Activated CD4-positive, alpha-beta memory T cell treated with anti-CD3 and anti-CD28 coated beads for 36 hours (primary cell): ENCODE data around the gene MEGF11. TPM values are rescaled to one million over a fixed set of nuclear protein-coding genes. Genes with fewer than 3 reads are reported as not detected.
"Not testable (repeated sequence)": the region's sequence is repeated elsewhere in the genome, so short reads cannot be mapped to it uniquely, and the experiment has no call there.

Experiments used
- CTCF ChIA-PET: fragments of 350-600 bp; sonication (Branson Sonifier 250); formaldehyde crosslinking; loops from one replicate; lab custom pipeline; 2021; ENCODE audit warnings: antibody characterized with exemption, inconsistent platforms; lab: Charles Lee
- POLR2A ChIA-PET: fragments of 350-600 bp; sonication (Branson Sonifier 250); formaldehyde crosslinking; loops from one replicate; lab custom pipeline; 2021; ENCODE audit warnings: antibody characterized with exemption; lab: Charles Lee
- DNase-seq: peaks from one replicate; pipeline ENCODE4 v3.0.0-alpha.2; 2020
- H3K27ac Mint-ChIP-seq: one replicate; pipeline ENCODE4 v1.8.0; 2021; ENCODE audit warnings: mixed read lengths
- H3K27me3 Mint-ChIP-seq: one replicate; pipeline ENCODE4 v1.8.0; 2021; ENCODE audit warnings: mixed read lengths
- H3K36me3 Mint-ChIP-seq: one replicate; pipeline ENCODE4 v1.8.0; 2021; ENCODE audit warnings: mixed read lengths
- H3K4me1 Mint-ChIP-seq: one replicate; pipeline ENCODE4 v1.8.0; 2021; ENCODE audit warnings: low read depth, mixed read lengths
- H3K4me3 Mint-ChIP-seq: one replicate; pipeline ENCODE4 v1.8.0; 2021; ENCODE audit warnings: mild to moderate bottlenecking, mixed read lengths
- H3K9me3 Mint-ChIP-seq: one replicate; pipeline ENCODE4 v1.8.0; 2021; ENCODE audit warnings: mixed read lengths
- intact Hi-C: fragments of 100-400 bp; cut with micrococcal nuclease; formaldehyde crosslinking; loops from one replicate; pipeline ENCODE4 v1.15.1; 2023
- total RNA-seq, 2 experiments: library from RNA; stranded (reverse); gene quantifications; one replicate each; pipeline ENCODE4 v1.2.3, GENCODE V29; 2021

The MEGF11 gene
- total RNA-seq, 2 experiments from 2014 or later, result not detected

DNA sequence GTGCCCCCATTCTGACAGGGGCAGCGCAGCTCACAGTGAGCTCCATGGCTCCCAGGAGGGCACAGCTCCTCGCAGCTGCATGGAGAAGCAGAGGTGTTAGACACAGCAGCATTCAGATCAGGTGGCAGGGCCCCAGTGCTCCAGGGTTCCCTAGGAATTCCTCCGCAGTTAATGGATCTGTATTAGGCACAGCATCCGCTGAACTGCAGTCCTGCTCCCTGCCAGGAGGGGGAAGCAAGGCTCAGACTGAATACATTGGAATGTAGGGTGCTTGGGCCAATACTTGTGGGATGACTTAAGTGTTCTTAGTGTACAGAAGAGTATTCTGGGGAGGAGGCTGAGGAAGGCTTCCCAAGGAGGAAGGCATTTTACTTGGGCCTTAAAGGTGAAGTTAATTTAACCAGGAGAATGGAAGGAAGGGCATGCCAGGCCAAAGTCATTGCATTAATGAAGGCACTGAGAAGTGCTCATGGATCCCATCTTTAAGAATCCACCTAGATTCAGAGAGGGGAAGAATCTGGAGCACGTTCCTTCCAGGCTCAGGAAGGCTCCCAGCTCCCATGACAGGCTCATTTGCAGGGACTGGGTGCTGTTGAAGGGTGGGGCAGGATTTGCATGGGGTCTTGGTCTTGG lies 272.6 kb downstream of the MEGF11 start:
- POLR2A ChIA-PET, result no interaction called here
- Mint-ChIP-seq H3K27me3 (peaks cover 26% of the 10 kb centered on the region), H3K9me3 (no peaks in the 10 kb centered on the region), H3K4me1 (peaks cover 7% of the 10 kb centered on the region), H3K27ac (no peak overlapping the region), H3K4me3 (no peak overlapping the region), H3K36me3 (no peaks in the 10 kb centered on the region)
- intact Hi-C loops, result no loop called here
- DNase-seq, result peak; percentile 38
- CTCF ChIA-PET, result interaction anchor here (1.4 to 1.9 kb wide), 2 partner anchors 8 to 87 kb away, joined by 3 to 5 read pairs; no protein-coding TSS in a partner anchor

DNA sequence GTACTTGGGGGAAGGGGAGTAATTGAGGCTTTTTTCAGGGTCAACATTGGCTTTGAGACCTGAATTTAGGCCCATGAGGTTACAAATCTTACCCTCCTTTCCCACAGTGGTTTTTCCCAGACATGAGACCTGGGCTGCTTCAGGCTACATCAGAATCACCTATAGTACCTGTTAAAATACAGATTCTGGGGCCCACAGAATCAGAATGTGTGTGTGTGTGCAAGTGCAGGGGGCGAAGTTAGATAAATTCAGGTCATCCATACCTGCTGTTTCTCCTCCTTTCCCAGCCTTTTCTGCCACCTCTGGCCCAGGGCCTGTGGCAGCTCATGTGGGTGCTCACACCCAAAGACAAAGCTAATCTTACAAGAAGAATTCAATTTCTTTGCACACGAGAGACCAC lies 273.7 kb downstream of the MEGF11 start:
- no peak for DNase-seq
- Mint-ChIP-seq H3K4me1 (peaks cover 7% of the 10 kb centered on the region), H3K27ac (no peak overlapping the region), H3K27me3 (peaks cover 20% of the 10 kb centered on the region), H3K9me3 (no peaks in the 10 kb centered on the region), H3K4me3 (no peak overlapping the region), H3K36me3 (no peaks in the 10 kb centered on the region)
- ChIA-PET POLR2A (no interaction called here), CTCF (no interaction called here)
- intact Hi-C loops, result no loop called here

DNA sequence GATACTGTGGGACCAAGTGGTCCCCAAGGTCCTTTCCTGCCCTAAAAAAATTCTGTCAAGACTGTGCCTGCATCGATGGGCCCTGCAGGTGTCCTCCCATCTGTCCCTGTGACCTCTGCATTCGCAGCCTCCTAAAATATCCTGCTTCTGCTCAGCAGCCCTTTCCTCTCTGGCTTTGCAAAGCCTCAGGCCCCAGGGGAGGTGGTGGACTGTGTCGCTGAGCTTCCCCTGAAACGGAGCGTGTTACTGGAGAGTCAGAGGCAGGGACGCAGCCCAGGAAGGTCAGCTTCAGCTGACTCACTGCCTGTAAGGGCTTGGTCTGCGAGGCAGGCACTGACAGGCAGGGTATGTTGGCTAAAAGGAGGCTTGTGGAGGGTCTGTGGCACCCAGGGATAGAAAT lies 274.2 kb downstream of the MEGF11 start:
- peaks cover 18% of the 10 kb centered on the region for H3K27me3 Mint-ChIP-seq
- POLR2A ChIA-PET, result no interaction called here
- no peaks in the 10 kb centered on the region for H3K36me3 Mint-ChIP-seq

DNA sequence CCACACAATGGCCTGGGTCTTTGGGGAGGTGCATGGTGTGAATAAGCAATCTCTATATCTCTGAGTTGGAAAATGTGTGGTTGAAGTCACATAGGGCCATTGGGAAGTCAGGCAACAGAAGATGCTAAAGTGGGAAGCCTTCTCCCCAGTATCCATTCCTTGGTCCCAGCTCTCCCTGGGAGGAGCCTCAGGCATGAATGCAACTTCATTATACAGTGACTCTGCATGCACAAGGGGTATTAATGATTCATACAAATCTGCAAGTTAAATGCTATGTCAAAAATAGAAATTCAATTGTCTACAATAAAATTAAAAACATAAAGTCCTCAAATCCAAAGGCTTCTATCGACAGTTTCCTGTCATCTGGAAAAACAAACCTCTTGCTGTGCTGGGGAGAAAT lies 275.4 kb downstream of the MEGF11 start:
- Mint-ChIP-seq H3K4me3 (no peak overlapping the region), H3K36me3 (no peaks in the 10 kb centered on the region), H3K4me1 (peaks cover 7% of the 10 kb centered on the region), H3K27ac (no peak overlapping the region), H3K27me3 (peaks cover 8% of the 10 kb centered on the region), H3K9me3 (no peaks in the 10 kb centered on the region)
- ChIA-PET CTCF (interaction anchor here (0.9 kb wide), 1 partner anchor 61 kb away, joined by 3 read pairs; no protein-coding TSS in a partner anchor), POLR2A (no interaction called here)
- intact Hi-C loops, result no loop called here
- no peak for DNase-seq

More for the DNA sequence above, 274.2 kb downstream of the MEGF11 start:
- Mint-ChIP-seq H3K4me3 (no peak overlapping the region), H3K9me3 (no peaks in the 10 kb centered on the region), H3K27ac (no peak overlapping the region), H3K4me1 (peaks cover 7% of the 10 kb centered on the region)
- CTCF ChIA-PET, result no interaction called here
- DNase-seq, result no peak
- intact Hi-C loops, result no loop called here

DNA sequence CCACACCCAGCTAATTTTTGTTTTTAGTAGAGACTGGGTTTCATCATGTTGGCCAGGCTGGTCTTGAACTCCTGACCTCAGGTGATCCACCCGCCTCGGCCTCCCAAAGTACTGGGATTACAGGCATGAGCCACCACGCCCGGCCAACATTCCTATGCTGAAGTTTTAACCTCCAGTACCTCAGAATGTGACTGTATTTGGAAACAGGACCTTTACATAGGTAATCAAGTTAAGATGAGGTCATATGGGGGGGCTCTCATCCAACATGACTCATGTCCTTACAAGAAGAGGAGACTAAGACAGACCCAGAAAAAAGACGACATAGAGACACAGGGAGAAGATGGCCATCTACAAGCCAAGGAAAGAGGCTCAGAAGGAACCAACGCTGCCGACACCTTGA lies 277.4 kb downstream of the MEGF11 start:
- H3K27me3 Mint-ChIP-seq, H3K36me3 Mint-ChIP-seq, H3K4me3 Mint-ChIP-seq, H3K9me3 Mint-ChIP-seq, intact Hi-C loops, CTCF ChIA-PET, POLR2A ChIA-PET, H3K4me1 Mint-ChIP-seq, DNase-seq, H3K27ac Mint-ChIP-seq: not testable (repeated sequence)

DNA sequence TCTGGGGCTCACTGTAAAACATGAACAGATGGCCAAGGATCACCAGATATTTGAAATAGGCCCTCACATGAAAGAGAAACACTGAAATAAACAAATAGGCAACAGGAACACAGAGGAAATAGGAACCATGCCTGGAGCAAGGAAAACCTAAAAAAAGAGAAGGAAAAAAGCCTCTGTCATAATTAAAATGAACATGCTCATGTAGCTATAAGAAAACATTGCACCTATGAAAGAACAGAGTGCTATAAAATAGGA lies 281.9 kb downstream of the MEGF11 start:
- peaks cover 26% of the 10 kb centered on the region for H3K27me3 Mint-ChIP-seq
- ChIA-PET POLR2A (no interaction called here), CTCF (no interaction called here)
- H3K36me3 Mint-ChIP-seq, result no peaks in the 10 kb centered on the region
- no peak overlapping the region for H3K4me3 Mint-ChIP-seq
- intact Hi-C loops, result no loop called here
- H3K27ac Mint-ChIP-seq, result no peak overlapping the region
- DNase-seq, result no peak
- H3K9me3 Mint-ChIP-seq, result no peaks in the 10 kb centered on the region
- no peaks in the 10 kb centered on the region for H3K4me1 Mint-ChIP-seq

DNA sequence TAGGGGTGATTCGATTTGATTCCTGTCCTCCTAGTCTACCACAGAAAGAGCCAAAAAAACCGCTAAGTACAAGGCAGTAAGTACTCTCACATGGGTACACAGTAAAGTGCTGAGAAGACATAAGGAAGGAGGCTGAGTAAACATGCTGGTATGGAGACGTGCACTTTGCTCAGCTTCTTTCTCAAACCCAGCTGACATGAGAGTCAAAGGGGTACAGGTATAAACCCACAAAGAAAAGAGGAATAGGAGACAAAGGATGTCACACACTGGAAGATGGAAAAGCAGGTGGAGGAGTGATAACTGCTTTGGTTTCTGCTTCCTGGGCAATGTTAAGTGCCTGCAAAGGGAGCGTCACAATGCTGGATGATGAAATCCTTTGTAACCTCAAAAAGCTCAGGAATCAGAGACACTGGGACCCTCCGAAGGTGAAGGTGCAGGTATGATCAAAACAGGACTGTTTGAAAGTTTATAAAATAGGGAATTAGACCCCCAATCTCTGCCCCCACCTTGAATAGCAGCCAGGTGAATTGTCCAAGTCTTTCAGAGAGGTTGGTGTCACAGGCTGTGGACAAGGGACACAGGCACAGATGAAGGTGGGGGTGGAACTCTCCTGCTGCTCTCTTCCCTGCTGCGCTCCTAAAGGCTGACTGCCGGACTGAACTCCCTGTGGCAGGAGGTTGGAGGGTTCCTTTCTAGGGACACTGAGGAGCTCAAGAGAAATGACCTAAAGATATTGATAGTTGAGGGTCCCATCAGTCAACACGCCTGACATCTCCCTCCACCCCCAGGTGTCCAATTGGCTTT lies 282.4 kb downstream of the MEGF11 start:
- Mint-ChIP-seq H3K9me3 (no peaks in the 10 kb centered on the region), H3K27me3 (peaks cover 28% of the 10 kb centered on the region), H3K4me3 (no peak overlapping the region), H3K27ac (no peak overlapping the region), H3K4me1 (no peaks in the 10 kb centered on the region), H3K36me3 (no peaks in the 10 kb centered on the region)
- ChIA-PET CTCF (no interaction called here), POLR2A (no interaction called here)
- no peak for DNase-seq
- intact Hi-C loops, result no loop called here

DNA sequence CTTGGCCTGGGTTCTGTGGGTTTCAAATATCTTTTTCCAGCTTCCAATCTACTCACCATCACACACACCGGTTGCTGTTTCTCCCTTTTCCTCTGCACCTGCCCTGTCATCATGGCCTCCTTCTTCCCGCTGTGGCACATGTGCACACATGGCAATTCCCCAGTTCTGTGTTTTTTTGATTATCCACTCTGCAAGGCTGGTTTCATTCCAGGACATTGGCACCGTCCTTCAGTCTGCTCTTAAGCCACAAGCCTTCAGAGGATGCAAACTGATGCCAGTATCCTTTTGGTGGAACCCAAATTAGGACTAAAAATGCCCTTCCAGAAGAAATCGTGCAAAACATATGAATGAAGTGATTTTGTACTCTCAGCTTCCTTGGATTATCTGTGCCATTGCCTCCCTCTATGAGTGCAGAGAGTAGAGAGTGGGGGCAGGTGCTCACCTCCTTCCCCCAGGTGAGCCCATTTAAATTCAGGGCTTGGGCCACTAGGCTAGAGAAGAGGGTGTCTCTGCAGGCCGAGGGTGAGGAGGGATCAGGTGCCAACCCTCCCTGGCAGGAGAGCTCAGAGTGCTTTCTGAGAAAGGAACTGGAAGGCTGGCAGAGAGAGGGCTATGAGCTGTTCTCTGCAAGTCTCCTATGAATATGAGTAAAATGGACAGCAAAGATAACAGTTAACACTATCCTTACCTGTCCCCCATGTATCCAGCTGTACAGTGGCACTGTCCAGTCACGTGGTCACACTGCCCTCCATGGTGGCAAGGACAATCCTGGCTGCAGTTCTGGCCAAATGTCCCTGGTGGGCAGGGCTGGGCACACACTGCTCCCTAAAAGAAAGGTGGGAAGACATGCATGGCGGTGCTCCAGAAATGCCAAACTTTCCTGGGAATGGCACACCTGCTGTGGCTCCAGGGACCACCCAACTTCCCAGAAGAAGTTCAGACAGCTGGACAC lies 283.4 kb downstream of the MEGF11 start:
- no peaks in the 10 kb centered on the region for H3K36me3 Mint-ChIP-seq
- ChIA-PET POLR2A (no interaction called here), CTCF (no interaction called here)
- no peak for DNase-seq
- no peak overlapping the region for H3K4me3 Mint-ChIP-seq
- H3K27me3 Mint-ChIP-seq, result peaks cover 28% of the 10 kb centered on the region
- H3K27ac Mint-ChIP-seq, result no peak overlapping the region
- no peaks in the 10 kb centered on the region for H3K4me1 Mint-ChIP-seq
- no peaks in the 10 kb centered on the region for H3K9me3 Mint-ChIP-seq
- intact Hi-C loops, result no loop called here

DNA sequence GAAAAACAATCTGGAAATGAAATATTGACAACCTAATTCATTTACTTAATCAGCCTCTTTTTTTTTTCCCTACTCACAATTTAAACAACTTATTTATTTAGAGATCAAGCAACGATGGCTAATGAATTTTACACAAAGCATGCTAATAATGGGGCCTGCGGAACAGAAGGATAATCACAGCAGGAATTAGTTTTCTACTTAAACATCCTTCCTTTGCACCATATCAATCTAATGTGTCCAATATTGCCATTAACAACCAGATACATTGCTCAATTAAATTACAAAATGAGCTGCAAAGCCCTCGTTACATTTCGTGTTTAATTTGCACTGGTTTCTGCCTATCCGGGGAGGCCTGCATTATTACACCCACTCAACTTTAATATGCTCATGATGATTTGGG lies 285.0 kb downstream of the MEGF11 start:
- POLR2A ChIA-PET, result no interaction called here
- CTCF ChIA-PET, result no interaction called here
- Mint-ChIP-seq H3K27me3 (peaks cover 34% of the 10 kb centered on the region), H3K9me3 (no peaks in the 10 kb centered on the region), H3K36me3 (no peaks in the 10 kb centered on the region), H3K4me1 (no peaks in the 10 kb centered on the region), H3K4me3 (no peak overlapping the region), H3K27ac (no peak overlapping the region)
- DNase-seq, result no peak
- intact Hi-C loops, result no loop called here

DNA sequence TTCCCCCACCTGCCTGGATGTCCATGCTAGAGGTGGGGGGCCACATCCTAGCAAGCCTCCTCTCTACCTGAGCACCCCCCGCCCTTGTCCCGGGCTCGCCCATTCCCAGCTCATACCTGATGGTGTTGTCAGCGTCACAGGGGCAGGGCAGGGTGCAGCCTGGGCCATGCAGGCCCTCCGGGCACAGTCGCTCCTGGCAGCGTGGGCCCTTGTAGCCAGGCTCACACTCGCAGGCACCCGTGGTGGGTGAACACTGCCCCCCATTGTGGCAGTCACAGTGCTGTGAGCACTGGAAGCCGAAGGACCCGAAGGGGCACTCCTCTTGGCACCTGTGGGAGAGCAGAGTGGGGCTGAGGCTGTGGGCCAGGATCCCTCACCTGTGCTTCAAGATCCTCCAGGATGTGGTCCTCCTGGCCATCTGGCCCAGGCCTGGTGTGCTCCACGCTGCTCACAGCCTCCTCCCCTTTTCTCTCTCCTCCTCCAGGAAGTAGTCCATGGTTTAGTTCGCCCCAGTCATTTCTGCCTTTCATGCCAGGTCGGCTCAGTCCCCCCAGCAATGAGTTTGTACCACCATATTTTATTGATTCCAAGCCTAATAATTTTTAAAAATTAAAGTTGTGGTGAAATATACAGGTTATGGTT lies 288.6 kb downstream of the MEGF11 start:
- Mint-ChIP-seq H3K27me3 (peaks cover 24% of the 10 kb centered on the region), H3K4me1 (no peaks in the 10 kb centered on the region), H3K4me3 (no peak overlapping the region), H3K36me3 (no peaks in the 10 kb centered on the region), H3K9me3 (no peaks in the 10 kb centered on the region), H3K27ac (no peak overlapping the region)
- intact Hi-C loops, result no loop called here
- CTCF ChIA-PET, result no interaction called here
- POLR2A ChIA-PET, result no interaction called here
- no peak for DNase-seq

DNA sequence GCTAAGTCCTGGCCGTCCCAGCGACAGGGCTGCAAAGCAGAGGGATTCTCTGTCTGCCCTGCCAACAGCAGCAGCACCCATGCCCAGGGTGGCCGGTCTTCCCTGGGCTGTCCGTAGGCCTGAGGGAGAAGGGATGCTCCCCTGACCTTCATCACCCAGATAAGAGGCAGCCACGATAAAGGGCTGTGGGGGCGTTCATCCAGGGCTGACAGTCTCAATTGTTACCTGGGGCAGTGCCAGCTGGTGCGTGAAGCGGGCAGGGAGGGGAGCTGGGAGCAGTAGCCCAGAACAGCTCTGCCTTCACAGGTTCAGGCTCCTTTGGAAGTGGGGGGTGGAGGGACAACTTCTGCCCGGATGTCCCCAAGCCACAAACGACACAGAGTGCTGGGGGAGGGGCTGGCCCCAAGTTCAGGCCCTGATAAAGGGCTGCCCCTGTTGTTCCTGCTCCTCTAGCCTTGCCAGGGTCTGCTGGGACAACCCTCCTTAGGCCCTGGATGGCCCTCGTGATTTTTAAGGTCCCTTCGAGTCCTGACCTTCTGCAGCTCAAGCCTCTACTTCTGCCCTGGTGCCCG lies 289.6 kb downstream of the MEGF11 start:
- no peak for DNase-seq
- ChIA-PET CTCF (no interaction called here), POLR2A (no interaction called here)
- Mint-ChIP-seq H3K27ac (no peak overlapping the region), H3K4me3 (no peak overlapping the region), H3K36me3 (no peaks in the 10 kb centered on the region), H3K4me1 (no peaks in the 10 kb centered on the region), H3K9me3 (no peaks in the 10 kb centered on the region), H3K27me3 (peaks cover 22% of the 10 kb centered on the region)
- intact Hi-C loops, result no loop called here

DNA sequence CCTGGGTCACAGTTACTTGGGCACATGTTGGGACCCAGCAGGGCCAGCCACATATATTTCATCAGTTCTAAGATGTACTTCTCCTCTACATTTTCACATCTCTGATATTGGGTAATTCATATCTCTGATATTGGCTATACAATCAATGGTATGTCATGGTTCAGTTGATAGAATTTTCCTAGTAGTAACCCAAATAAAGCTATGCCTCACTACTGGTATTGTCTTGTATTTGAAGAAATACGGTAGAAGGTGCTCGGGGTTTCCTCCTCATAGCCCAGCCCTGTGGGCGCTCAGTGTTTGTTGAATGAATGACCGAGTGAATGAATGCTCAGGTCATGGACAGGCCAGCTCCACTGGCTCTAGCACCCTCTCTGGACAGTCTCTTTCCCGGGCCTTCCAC lies 290.2 kb downstream of the MEGF11 start:
- intact Hi-C loops, result no loop called here
- Mint-ChIP-seq H3K4me3 (no peak overlapping the region), H3K36me3 (no peaks in the 10 kb centered on the region), H3K4me1 (no peaks in the 10 kb centered on the region), H3K9me3 (no peaks in the 10 kb centered on the region), H3K27me3 (peaks cover 22% of the 10 kb centered on the region), H3K27ac (no peak overlapping the region)
- ChIA-PET CTCF (no interaction called here), POLR2A (no interaction called here)
- DNase-seq, result no peak
